Muscle layer of duodenum (tissue), 2 donors: ENCODE measurements around the gene CTNNB1.

Experiments used
- H3K27ac ChIP-seq: one replicate; pipeline ENCODE4 v1.7.0; 2013; ENCODE audit warnings: mild to moderate bottlenecking, low read length
- H3K27me3 ChIP-seq: one replicate; pipeline ENCODE4 v1.7.0; 2013; ENCODE audit warnings: low read depth, mild to moderate bottlenecking, control low read depth, low read length
- H3K36me3 ChIP-seq, 2 donors: one replicate each; pipeline ENCODE4 v1.7.0; 2013; ENCODE audit warnings: low read length in 2 of 2, control low read depth in 1 of 2, mild to moderate bottlenecking in 1 of 2; ENCODE audit not compliant: insufficient read depth in 2 of 2, control insufficient read depth in 1 of 2
- H3K4me1 ChIP-seq, 2 donors: one replicate each; pipeline ENCODE4 v1.7.0; 2013; ENCODE audit warnings: low read length in 2 of 2, mild to moderate bottlenecking in 2 of 2, control low read depth in 1 of 2, moderate library complexity in 1 of 2; ENCODE audit not compliant: insufficient read depth in 2 of 2, control insufficient read depth in 1 of 2
- H3K4me3 ChIP-seq, 2 donors: one replicate each; pipeline ENCODE4 v1.7.0; 2013; ENCODE audit warnings: low read length in 2 of 2, low read depth in 1 of 2, mild to moderate bottlenecking in 1 of 2
- H3K9me3 ChIP-seq, 2 donors: one replicate each; pipeline ENCODE4 v1.7.0; 2013; ENCODE audit warnings: low read length in 2 of 2, control low read depth in 1 of 2, mild to moderate bottlenecking in 1 of 2; ENCODE audit not compliant: control insufficient read depth in 1 of 2
- donor health status: healthy.

CTNNB1 gene

DNA sequence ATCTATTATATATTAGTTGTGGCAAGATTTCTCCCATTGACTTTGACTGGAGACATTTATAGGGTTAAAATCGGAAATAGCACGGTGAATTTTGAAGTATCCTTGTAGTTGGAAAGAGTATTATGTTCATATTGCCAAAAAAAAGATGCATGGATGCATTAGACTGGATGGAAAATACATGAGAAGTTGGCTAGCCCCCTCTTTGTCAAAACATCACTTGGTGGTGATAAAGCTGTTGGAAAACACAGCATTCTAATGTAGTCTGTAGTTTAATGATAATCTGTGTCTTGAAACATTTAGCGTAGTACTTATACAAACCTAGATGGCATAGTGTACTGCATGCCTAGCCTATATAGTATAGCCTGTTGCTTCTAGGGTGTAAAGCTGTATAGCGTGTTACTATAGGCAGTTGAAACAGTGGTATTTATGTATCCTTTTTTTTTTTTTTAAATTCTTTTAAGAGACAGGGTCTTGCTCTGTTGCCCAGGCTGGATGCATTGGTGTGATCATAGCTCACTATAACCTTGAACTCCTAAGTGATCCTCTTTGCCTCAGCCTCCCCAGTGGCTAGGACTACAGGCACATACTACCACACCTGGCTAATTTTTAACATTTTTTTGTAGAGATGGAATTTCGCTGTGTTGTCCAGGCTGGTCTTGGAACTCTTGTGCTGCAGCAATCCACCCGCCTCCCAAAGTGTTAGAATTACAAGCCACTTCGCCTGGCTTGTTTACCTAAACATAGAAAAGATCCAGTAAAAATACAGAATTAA, 21.8 kb downstream of the CTNNB1 start:
- no peak overlapping the region for H3K27ac ChIP-seq
- no peaks in the 10 kb centered on the region for H3K9me3 ChIP-seq
- H3K4me1 ChIP-seq, result peaks cover 15 to 60% of the 10 kb centered on the region in 2 donors
- H3K4me3 ChIP-seq, result no peak overlapping the region
- H3K27me3 ChIP-seq, result no peaks in the 10 kb centered on the region
- peaks cover 17 to 18% of the 10 kb centered on the region in 2 donors for H3K36me3 ChIP-seq

GRCh38 chr3:41222012-41222411, 22.7 kb downstream of the CTNNB1 start:
- Histone ChIP-seq H3K9me3 (no peaks in the 10 kb centered on the region), H3K27ac (no peak overlapping the region), H3K4me3 (peak overlapping the region in 1 of 2 donors; percentile 4), H3K36me3 (peaks cover 26 to 27% of the 10 kb centered on the region in 2 donors), H3K27me3 (no peaks in the 10 kb centered on the region), H3K4me1 (peaks cover 15 to 53% of the 10 kb centered on the region in 2 donors)

GRCh38 chr3:41222501-41222900, 23.2 kb downstream of the CTNNB1 start:
- Histone ChIP-seq H3K27ac (no peak overlapping the region), H3K4me3 (no peak overlapping the region), H3K4me1 (peaks cover 15 to 52% of the 10 kb centered on the region in 2 donors), H3K27me3 (no peaks in the 10 kb centered on the region), H3K36me3 (peaks cover 31 to 32% of the 10 kb centered on the region in 2 donors), H3K9me3 (no peaks in the 10 kb centered on the region)

GRCh38 chr3:41223078-41223477, 23.8 kb downstream of the CTNNB1 start:
- no peaks in the 10 kb centered on the region for H3K9me3 ChIP-seq
- no peak overlapping the region for H3K4me3 ChIP-seq
- H3K4me1 ChIP-seq, result peaks cover 15 to 52% of the 10 kb centered on the region in 2 donors
- H3K36me3 ChIP-seq, result peaks cover 34 to 36% of the 10 kb centered on the region in 2 donors
- H3K27ac ChIP-seq, result no peak overlapping the region
- no peaks in the 10 kb centered on the region for H3K27me3 ChIP-seq

- peaks cover 34 to 38% of the 10 kb centered on the region in 2 donors for H3K36me3 ChIP-seq
- H3K9me3 ChIP-seq, result no peaks in the 10 kb centered on the region
- no peak overlapping the region for H3K27ac ChIP-seq
- H3K27me3 ChIP-seq, result no peaks in the 10 kb centered on the region
- no peak overlapping the region for H3K4me3 ChIP-seq
- peaks cover 15 to 48% of the 10 kb centered on the region in 2 donors for H3K4me1 ChIP-seq
These were observed 24.4 kb downstream of the CTNNB1 start for GRCh38 chr3:41223691-41224090.

GRCh38 chr3:41224120-41224806, 25.0 kb downstream of the CTNNB1 start:
- Histone ChIP-seq H3K27ac (no peak overlapping the region), H3K4me3 (no peak overlapping the region), H3K4me1 (peaks cover 15 to 45% of the 10 kb centered on the region in 2 donors), H3K27me3 (no peaks in the 10 kb centered on the region), H3K36me3 (peaks cover 34 to 40% of the 10 kb centered on the region in 2 donors), H3K9me3 (no peaks in the 10 kb centered on the region)

GRCh38 chr3:41234823-41235721, 35.8 kb downstream of the CTNNB1 start:
- no peaks in the 10 kb centered on the region for H3K9me3 ChIP-seq
- peaks cover 81 to 86% of the 10 kb centered on the region in 2 donors for H3K36me3 ChIP-seq
- H3K4me3 ChIP-seq, result no peak overlapping the region
- H3K27ac ChIP-seq, result no peak overlapping the region
- H3K4me1 ChIP-seq, result peaks cover 0 to 15% of the 10 kb centered on the region in 2 donors
- H3K27me3 ChIP-seq, result no peaks in the 10 kb centered on the region

DNA sequence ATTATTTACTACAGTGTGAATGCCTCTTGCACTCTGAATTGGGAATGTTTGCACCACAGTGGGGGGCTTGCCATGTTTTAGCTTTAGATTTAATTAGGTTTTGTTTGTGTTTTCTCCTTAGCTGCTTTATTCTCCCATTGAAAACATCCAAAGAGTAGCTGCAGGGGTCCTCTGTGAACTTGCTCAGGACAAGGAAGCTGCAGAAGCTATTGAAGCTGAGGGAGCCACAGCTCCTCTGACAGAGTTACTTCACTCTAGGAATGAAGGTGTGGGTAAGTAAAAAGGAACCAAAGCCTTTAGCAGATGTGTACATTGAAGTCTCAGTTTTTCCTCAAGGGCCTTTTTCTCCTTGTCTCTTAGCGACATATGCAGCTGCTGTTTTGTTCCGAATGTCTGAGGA, 36.9 kb downstream of the CTNNB1 start:
- Histone ChIP-seq H3K4me3 (no peak overlapping the region), H3K27ac (no peak overlapping the region), H3K27me3 (no peaks in the 10 kb centered on the region), H3K36me3 (peaks cover 79 to 81% of the 10 kb centered on the region in 2 donors), H3K4me1 (peaks cover 0 to 15% of the 10 kb centered on the region in 2 donors), H3K9me3 (no peaks in the 10 kb centered on the region)

DNA sequence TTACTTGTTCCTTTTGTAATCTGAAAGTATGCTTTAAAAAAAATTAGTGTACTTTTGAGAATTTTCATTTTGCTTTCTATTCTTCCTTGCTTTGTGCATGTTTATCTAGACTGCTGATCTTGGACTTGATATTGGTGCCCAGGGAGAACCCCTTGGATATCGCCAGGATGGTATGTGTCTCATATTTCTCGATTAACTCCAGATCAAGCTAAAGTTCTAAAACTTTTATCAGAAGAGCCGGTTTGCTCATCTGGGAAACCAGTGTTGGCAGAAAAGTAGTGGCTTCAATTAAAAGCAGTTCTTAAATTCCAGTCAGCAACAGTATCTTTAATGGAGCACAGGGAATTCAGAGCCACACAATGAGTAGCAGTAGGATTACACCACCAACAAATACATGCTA, 38.6 kb downstream of the CTNNB1 start:
- H3K27ac ChIP-seq, result no peak overlapping the region
- no peaks in the 10 kb centered on the region for H3K27me3 ChIP-seq
- no peaks in the 10 kb centered on the region for H3K9me3 ChIP-seq
- H3K4me3 ChIP-seq, result no peak overlapping the region
- peaks cover 66 to 87% of the 10 kb centered on the region in 2 donors for H3K36me3 ChIP-seq
- H3K4me1 ChIP-seq, result peaks cover 0 to 15% of the 10 kb centered on the region in 2 donors

DNA sequence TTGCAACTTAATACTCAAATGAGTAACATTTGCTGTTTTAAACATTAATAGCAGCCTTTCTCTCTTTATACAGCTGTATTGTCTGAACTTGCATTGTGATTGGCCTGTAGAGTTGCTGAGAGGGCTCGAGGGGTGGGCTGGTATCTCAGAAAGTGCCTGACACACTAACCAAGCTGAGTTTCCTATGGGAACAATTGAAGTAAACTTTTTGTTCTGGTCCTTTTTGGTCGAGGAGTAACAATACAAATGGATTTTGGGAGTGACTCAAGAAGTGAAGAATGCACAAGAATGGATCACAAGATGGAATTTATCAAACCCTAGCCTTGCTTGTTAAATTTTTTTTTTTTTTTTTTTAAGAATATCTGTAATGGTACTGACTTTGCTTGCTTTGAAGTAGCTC, 40.3 kb downstream of the CTNNB1 start:
- H3K27me3 ChIP-seq, result no peaks in the 10 kb centered on the region
- H3K4me3 ChIP-seq, result no peak overlapping the region
- H3K27ac ChIP-seq, result no peak overlapping the region
- H3K36me3 ChIP-seq, result peaks cover 57 to 72% of the 10 kb centered on the region in 2 donors
- peaks cover 0 to 12% of the 10 kb centered on the region in 2 donors for H3K4me1 ChIP-seq
- no peaks in the 10 kb centered on the region for H3K9me3 ChIP-seq

DNA sequence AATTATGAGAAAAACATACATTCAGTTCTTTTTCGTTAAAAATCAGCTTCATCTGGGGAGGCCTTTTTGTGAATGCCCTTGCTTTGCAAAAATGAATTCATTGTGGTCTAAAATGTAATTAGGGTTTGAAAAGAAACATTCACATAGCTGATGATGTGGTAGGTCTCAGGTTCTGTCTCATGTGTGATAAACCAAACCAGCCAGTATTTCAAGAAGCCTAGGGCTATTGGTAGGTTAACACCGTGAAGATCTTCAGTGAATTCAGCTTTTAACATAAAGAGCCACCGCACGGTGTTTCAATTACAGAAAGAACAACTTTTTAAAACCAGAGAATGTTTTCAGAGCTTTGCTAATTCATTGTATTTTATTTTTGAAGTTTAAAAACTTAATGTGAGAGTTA, 41.9 kb downstream of the CTNNB1 start:
- peaks cover 0 to 4% of the 10 kb centered on the region in 2 donors for H3K4me1 ChIP-seq
- H3K9me3 ChIP-seq, result no peaks in the 10 kb centered on the region
- no peak overlapping the region for H3K27ac ChIP-seq
- no peak overlapping the region for H3K4me3 ChIP-seq
- H3K36me3 ChIP-seq, result peaks cover 43 to 56% of the 10 kb centered on the region in 2 donors
- no peaks in the 10 kb centered on the region for H3K27me3 ChIP-seq
